Esophagus squamous epithelium (tissue), 4 donors: ENCODE measurements around the gene FGD4.

ENCODE experiments used
- CTCF ChIP-seq, 6 experiments: fragments of 450-650 bp in 4 of 6; fragments of 200-600 bp in 2 of 6; sonication (generic) in 2 of 6; IDR thresholded peaks; one replicate each; pipeline ENCODE4 v1.5.1; 2016 to 2019; ENCODE audit warnings: antibody characterized with exemption in 6 of 6, mild to moderate bottlenecking in 4 of 6, moderate library complexity in 4 of 6
- POLR2A ChIP-seq, 4 donors: fragments of 450-650 bp; IDR thresholded peaks; one replicate each; pipeline ENCODE4 v1.6.1; 2017; ENCODE audit warnings: antibody characterized with exemption in 4 of 4, mild to moderate bottlenecking in 4 of 4, moderate library complexity in 3 of 4

GRCh38 chr12:32483993-32484392 lies 84.6 kb downstream of the FGD4 start:
- TF ChIP-seq POLR2A (IDR thresholded peaks at IDR 0.05), result no peak
- TF ChIP-seq CTCF (IDR thresholded peaks at IDR 0.05), result no peak
